LHCN-M2 (cell line): ENCODE results near the gene CBX2. TPM values are rescaled to one million over a fixed set of nuclear protein-coding genes. Genes with fewer than 3 reads are reported as not detected.

ENCODE experiments used
- DNase-seq: peaks from one replicate; pipeline ENCODE4 v3.0.0-alpha.2; 2012; ENCODE audit warnings: low read depth
- total RNA-seq: library from RNA; depleted of rRNA; stranded (reverse); fragments of >200 nt; gene quantifications from 2 replicates; pipeline ENCODE4 v1.2.3, GENCODE V29; 2014

CBX2 gene
- total RNA-seq, 1 experiment from 2014 or later, result 6.7 TPM

DNA sequence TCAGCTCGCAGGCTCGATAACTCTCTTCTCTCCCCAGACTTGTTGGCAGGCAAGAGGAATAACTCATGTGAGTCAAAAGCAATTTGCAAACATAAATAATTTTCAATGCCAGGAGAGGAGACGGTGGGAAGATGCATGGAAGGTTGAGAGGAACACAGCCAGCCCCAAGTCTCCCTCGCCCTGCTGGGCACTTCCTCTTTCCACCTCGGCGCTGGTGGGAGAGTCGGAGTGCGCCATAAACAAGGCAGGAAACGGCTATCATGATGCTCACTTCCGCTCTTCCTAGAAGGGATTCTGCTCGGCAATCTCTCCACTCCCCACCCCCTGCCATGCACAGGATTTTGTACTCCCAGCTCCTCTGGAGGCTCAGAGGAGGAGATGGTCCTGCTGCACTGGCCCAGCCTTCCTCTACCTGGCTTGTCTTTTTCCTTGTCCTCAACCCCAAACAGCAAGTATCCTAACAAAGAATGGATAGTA lies 48.3 kb downstream of the CBX2 start:
- DNase-seq, result no peak

DNA sequence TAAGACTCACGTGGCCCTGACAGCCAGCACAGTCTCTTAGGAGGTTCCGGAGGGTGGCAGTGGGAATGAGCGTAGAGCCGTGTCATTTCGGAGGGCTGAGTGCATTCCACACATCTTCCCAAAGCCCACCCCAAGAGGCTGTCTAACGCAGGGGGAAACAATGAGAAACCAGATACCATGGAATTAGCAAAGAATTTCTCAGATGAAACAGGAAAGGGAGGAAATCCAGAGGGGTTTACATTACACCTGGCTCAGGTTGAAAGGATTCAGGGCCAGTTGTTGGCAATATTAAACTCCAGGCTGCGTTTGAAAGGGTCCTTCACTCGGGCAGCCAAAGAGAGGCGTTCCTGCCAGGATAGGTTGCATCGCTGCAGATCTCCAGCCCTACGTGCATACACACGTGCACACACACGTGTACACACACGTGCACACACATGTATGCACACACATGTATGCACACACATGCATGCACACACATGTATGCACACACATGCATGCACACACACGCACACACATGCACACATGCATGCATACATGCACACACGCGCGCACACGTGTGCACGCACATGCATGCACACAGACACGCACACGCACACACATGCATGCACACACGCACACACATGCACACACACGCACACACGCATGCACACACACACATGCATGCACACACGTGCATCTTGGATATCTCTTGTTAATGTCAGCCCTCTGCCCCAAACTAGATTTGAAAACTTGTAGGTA lies 49.1 kb downstream of the CBX2 start:
- DNase-seq, result no peak

DNA sequence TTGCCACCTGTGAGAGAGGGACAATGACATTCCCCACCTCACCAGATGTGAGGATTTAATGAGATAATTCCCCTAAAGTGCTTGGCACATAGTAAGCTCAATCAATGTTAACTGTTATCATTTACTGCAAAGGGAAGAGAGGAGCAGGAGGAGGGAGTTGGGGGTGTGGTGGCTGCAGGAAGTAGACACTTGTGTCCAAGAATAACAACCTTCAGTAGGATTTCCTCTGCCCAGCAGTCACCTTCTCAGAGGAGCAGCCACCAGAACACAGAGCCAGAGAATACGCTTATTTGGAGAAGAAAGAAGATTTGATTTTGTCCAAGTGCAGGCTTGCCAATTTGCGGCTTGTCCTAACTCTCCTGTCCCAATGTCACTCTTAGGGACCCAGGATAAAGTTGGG lies 51.1 kb downstream of the CBX2 start:
- DNase-seq, result no peak

DNA sequence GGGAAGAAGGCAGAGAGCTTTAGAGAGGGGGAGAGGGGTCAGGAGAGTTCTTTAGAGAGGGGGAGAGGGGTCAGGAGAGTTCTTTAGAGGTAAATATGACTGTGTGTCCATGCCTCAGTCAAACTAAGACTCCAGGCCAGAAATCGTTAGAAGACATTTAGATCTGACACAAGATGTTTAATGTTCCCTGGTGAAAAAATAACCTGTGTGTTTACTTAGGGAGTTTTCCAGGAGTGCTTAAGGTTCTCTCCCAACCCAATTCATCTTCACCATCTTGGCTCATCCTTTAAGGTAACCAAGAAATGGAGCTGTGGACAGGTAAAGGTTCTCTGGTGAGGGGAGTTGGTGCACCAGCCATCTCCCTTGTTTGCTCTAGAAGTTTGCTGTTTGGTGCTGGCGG lies 51.5 kb downstream of the CBX2 start:
- DNase-seq, result no peak

DNA sequence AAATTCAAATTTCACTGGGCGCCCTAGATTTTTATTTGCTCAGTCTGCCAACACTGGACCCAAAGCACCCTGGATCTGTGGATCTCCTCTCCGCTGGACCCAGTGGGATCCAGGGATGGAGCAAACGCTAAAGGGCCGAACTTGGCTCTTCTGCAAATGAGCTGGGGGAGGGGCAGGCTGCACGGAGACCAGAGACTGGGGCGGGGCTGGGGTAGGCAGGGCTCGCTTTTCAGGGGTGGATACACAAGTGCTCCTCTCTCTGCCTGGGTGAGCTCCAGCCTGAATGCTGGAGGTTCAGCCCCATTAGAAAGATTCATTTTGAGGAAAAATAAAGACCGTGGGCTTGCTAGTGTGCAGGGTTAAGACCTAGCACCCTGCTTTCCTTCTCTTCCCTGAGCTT lies 52.4 kb downstream of the CBX2 start:
- no peak for DNase-seq

DNA sequence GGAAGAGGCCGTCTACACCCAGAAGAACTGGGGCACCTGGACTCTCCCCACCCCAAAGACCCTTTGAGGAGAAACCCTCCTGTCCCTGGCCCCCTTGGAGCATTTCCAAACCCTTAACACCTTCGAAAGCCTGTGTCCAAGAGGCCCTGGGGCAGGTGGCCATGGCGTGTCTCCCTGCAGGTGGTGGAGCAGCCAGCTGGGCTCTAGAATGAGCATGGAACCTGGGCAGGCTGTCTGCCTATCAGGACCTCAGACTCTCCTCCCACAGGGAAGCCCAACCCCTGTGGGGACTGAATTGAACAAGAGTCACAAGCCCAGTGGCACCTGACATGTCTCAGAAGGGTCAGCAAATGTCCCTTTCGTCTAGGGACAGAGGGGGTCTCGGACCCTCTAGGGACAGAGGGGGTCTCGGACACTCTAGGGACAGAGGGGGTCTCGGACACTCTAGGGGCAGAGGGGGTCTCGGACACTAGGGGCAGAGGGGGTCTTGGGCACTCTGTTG lies 52.9 kb downstream of the CBX2 start:
- no peak for DNase-seq

DNA sequence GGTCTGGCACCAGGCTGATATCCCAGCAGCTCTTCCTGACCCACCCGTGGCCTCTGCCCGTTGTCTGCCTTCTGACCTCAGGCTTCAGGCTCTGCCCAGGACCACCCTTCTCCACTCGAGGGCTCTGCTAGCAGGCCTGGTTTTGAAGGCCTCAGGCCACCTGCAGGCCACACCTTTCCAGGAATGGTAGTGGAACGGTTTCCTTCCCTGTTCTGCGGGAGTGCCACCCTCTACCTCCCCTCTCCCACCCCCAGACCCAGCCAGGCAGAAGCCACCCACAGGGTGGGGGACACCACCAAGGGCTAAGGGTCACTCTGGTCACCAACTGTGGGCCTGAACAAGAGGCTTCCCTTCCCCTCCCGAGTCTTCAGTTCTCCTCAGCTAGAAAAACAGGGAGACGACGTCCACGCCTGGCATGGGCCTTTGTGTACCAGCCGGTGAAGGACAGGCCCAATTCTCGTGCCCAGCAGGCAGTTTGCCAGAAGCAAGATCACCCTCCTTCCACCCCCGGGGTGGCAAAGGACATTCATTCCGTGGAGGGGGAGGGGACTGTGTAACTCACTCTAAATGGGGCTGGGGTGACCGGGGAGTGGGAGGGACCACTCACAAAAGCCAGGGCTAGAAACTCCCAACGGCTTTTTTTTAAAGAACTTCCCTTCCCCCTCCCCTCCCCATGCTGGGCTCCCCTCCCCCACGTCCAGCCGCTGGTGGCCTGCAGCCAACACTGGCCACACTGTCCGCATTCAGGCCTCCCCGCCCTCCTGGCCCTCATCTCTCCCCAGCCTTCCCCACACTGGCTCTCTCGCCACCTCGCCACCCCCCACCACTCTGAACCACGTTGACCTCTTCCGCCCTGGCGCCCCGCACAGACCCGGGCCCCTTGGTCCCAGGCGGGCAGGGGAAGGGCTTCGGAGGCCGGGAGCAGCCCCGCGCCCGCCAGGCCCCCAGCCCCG lies 53.6 kb downstream of the CBX2 start:
- DNase-seq, result no peak

DNA sequence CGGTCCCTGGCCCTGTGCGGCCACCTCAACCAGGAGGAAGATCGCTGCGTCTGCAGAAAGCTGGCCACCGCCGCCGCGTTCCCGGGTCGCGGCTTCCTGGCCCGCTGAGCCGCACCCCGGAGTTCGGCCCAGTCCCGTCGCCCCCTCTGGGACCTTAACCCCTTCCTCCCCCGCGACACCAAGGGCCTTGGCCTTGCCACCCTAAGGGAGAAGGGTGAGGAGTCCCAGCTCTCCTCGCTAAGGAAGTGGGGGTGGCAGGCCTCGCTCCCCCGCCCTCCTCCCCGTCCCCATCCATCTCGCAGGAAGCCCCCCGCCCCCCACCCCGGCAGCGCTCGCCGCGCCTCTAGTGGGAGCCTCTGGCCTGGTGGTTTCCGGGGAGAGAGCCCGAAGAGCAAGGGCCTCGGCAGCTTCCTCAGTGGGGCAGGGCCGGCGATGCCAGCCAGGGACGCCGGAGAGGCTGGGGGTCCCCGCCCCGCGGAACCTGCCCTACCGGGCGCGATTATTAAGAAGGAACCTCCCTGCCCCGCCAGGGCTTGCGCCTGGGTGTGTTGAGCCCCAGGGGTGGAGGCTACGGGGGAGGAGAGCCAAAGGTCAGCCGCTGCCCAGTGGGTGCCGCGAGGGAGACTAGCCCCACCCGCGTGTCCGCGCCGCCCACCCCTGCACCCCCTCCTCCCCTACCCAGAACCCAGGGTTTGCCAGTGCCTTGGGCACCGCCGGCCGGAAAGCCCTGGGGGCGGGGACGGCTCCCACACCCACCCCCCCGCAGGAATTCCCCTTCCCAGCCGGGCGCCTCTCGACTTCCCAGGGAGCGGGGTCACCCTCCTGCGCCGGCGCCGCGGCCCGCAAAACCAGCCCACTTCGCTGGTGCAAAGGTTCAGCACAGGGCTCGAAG lies 54.5 kb downstream of the CBX2 start:
- no peak for DNase-seq

DNA sequence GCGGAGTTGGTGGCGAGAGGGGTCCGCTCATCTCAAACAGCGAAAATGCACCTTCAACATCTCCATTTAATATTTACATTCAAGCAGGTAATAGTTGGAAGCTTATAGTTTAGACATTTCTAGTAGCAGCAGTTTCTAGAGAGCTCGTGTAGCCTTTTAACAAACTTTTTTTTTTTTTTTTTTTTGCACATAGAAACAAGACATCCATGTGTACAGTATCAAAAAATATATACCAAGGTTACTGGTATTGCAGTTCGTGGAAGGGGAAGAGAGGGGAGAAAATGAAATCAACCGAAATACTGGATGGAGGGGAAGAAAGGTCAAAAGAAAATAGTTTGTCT lies 55.1 kb downstream of the CBX2 start:
- DNase-seq, result no peak

DNA sequence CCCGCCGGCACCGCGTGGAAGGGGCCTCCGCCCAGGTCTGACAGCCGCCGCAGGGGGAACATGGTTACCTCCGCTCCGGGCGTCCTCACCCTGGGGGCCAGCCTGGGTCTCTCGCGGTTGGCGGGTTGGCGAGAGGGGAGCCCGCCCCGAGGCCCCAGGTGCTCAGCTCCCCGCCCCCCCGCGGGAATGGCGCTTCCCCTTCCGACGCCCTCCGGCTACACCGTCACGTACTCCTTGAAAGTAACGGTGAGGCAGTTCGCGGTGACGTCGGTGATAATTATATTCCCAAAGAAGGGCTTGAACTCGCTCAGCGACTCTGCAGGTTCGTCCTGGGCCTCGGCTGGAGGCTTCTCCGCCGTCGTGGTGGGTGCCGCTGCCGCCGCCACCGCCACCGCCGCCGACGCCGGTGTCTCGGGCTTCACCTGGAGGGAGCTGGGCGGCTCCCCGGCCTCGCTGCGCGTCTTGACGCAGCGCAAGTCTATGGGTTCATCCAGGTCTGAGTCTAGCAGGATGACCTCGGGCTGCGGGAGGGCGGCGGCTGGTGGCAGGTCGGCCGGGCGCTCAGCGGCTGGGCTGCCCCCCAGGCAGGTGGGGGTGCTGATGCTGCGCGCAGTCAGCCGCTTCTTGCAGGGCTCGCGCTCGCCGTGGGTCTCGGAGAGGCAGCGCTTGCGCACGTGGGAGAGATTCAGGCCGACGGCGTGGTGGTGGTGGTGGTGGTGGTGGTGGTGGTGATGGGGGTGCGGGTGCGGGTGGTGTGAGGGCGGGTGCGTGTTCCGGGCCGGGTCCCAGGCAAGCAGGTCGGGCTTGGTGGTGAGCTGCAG lies 56.0 kb downstream of the CBX2 start:
- DNase-seq, result no peak

DNA sequence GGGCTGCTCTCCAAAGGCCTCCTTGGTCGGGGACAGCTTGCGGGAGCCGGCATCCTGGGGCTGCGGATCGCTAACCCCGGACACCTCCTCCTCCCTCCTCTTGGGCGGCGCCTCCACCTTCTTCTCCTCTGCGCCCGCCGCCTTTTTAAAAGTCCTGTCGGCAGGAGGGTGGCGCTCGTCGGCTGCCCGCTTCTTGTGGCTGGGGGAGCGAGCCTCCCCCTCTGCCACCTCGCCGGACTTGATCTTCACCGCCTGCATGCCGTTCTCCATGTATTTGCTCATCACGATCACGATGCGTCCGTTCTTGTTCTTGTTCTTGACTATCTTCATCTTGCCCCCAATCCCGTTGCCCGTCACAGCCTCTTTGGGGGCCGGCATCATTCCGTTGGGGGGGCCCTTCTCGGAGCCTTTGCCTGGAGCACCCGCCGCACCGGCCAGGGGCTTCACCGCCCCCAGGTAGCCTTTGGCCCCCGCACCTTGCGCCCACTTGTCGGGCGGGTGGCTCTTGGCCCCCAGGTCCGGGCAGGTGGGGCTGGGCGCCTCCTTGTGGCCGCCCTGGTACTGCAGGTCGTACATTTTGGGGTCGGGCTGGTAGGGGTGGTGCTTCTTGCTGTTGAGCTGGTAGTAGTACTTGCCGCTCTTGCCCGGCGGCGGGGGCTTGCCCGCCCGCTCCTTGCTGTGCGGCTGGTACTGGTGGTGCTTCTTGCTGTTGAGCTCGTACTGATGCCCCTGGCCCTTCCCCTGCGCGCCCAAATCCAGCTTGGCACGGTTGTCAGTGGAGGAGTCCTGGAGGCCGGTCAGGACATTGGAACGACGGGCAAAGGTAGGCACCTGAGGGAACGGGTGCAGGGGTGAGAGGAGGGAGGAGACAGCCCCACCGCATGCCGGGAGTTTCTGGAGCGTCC lies 56.9 kb downstream of the CBX2 start:
- no peak for DNase-seq

DNA sequence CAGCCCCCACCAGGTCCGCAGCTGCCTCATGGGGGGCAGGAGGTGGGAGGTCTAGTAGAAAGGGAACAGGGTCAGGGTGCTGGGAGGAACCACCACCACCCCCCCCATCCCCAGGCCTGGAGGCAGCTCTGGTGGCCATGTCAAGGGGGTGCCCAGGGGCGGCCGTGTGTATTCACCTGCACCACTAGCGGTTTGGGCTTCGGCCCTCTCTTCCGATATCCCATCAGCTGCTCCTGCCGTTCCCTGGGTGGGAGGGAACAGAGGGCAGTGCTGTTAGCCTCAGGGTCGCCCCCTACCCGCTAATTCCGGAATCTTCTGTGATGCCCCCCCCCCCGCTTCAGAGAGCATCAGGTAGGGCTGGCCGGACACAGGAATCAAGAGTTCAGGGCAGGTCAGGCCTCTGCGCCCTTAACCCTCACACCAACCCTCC lies 57.5 kb downstream of the CBX2 start:
- DNase-seq, result no peak

DNA sequence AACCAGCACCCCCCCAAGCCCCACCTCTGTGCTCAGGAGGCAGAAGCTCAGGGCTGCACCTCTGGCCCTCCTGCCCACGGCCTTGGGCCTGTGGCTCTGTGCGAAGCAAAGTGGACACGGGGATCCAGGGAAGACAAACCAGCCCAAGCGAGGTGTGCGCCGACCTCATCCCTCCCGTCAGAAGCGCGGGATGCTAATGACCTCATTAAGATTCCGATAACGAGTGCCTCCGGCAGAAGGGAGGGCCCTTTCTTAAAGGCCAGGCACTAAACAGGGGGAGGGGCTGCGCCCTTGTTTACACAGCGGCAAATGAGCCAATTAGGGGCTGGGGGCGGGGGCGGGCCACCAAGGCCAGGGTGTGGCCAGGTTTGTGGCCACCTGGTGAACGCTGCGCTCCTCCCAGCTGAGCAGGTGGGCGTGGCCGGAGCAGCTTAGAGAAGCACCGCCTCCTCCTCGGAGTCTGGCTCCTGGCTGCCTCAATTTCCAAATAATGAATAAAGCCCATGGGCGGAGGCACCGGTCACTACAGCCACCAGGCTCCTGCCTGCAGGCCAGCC lies 58.1 kb downstream of the CBX2 start:
- DNase-seq, result no peak

DNA sequence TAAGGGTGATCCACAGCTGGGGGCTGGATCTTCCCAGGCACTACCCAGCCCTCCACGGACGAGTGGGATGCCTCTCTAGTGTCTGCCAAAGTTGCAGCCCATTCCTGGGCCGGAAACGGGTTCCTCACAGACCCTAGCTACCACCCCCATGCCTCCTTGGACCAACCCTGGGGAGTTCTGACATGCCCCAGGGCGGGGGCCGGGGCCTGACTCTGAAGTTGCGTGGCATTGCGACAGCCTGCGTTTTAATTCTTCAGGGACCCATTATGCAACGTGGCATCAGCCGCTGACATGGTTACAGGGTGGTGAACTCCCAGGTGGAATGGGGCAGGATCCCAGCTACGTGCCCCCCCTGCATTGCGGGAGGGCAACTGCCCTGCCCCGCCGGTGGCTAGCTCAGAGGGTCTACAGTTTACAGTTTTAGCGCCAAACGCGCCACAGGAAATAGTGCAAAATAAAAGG lies 58.6 kb downstream of the CBX2 start:
- DNase-seq, result no peak

DNA sequence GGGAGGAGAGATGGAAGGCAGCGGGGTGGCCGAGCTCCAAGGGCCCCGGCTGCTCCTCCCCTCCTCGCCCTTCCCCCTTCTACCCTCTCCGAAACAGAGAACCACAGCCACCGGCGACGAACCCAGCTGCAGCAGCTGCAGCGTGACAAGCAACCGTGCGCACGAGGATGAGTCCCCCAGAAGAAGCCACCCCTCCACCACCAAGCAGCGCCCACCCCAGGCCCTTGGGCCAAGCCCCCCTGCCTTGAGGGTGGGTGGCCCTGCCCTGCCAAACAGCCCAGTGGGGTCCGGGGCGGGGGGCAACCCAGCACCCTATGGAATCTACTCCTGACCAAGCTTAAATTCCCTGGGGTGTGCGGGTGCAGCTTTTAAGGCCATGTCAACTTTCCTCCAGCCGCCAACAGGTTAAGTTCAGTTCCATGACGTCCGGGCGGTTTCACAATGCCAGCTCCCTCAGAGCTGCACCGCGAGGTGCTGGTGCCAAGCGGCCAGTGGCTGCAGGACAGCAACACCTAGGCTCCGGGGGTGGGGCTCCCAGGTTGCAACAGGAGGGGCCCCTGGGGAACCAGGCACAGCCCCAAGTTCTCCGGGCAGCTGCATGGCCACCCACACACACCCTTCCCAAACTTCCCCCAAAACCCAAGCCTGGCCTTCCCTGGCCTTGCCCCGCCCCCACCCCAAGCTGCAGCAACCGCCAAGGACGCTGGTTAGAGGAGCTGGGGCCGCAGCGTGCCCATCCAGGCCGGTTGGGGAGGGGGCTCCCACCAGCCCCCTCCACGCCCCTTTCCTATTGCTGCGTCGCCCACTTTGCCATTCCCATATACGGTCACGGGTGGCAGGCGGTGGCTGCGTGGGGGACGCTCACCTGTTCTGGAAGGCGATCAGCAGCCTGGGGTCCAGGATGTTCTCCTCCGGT lies 59.3 kb downstream of the CBX2 start:
- peak; percentile 25 for DNase-seq
